NCI-H345 (cell line): ENCODE measurements around the gene CAPNS2.

Experiments used
- DNase-seq: peaks from one replicate; lab custom pipeline; 2025; lab: John Stamatoyannopoulos, UW

CAPNS2 gene

DNA sequence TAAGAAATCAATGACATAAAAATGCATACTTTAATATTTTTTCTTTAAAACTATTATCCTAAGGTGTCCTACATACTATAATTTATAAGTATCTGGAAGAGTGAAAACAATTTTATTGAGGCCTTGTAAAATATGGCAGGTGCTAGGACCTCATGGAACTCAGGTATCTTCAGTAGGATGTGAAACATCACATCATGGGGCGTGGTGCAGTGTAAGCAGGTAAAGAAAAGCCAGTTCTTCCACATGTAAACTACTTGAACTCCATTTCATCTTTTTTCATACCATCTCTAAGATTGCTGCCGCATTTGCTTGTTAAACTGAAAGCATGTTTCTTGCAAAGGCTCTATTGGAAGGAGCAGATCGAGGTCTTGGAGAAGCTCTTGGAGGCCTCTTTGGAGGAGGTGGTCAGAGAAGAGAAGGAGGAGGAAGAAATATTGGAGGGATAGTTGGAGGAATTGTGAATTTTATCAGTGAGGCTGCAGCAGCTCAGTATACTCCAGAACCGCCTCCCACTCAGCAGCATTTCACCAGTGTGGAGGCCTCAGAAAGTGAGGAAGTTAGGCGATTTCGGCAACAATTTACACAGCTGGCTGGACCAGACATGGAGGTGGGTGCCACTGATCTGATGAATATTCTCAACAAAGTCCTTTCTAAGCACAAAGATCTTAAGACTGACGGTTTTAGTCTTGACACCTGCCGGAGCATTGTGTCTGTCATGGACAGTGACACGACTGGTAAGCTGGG is at the start of gene CAPNS2:
CAPNS2 (plus strand) TSS at position 253 of the 744 bp plus-strand sequence; CDS start at position 326, 73 bp downstream.
- no peak for DNase-seq

DNA sequence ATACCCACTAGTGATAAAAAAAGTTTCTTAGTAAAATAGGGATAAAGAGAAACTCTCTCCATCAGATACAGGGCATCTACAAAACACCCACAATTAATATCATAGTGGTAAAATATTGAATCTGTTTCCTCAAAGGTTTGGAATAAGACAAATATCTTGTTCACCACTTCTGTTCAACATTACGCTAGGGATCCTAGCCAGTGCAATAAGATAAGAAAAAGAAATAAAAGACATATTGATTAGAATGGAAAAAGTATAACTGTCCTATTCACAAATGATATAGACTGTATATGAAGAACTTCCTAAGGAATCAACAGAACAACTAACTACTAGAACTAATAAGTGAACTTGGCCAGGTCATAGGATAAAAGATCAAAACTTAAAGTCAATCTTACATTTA is 44.7 kb upstream of the CAPNS2 start:
- DNase-seq = no peak

- no peak for DNase-seq
Measured at GRCh38 chr16:55526441-55526840, 40.0 kb upstream of the CAPNS2 start.

DNA sequence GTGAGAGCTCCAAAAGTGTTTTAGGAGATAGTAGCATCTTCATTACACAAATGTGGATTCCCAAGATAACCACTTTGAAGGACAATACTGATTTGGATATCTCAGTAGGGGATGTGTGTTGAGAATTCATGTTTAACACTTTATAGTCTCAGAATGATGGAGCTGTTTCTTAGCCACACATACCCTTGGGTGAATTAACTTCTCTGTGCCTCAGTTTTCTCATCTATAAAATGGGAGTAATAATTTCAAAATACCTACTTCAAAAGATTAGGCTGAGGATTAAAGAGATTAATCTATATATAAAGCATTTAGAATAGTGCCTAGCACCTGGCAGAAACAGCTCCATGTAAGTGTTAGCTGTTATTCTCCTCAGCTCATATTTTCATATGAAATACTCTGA is 38.6 kb upstream of the CAPNS2 start:
- no peak for DNase-seq

- no peak for DNase-seq
Measured at GRCh38 chr16:55529018-55529417, 37.5 kb upstream of the CAPNS2 start.

GRCh38 chr16:55530316-55530856 is 36.1 kb upstream of the CAPNS2 start:
- DNase-seq = no peak

- DNase-seq = no peak
Measured at GRCh38 chr16:55532227-55532626, 34.3 kb upstream of the CAPNS2 start.

DNA sequence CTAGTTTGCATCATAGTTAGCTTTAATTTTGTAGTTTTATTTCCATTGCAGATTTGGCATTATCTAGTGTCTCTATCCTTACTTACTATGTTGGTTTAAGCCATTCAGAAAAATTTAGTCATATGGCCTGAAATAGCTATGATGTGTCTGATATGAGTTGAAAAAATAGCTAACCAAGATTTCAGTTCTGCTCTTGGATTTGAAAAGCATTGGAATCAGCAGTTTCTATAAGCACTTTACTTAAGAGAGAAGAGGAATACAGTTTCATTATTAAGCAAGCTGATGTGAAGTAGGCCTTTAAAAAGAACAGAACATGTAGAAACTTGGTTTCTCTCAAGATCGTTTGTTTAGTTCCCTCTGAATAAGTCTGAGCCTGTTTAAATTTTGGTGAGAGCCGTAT is 31.7 kb upstream of the CAPNS2 start:
- no peak for DNase-seq

DNA sequence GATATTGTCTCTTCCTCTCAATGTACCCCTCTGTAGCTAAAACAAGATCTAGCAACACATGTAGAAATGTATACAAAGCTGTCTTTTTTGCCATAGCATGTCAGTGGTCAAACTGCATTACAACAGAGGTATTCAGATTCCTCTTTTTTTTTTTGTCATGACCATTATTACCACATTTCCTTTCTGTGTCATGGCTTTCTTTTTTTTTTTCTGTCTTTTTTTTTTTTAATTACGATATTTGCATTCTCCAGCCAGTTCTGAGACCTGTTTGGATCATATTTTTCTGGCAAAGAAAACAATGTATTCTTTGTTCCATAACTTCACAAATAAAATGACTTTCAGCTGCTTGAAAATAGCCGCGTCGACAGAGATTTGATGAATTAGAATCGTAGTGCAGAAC is 27.4 kb upstream of the CAPNS2 start:
- DNase-seq = no peak

DNA sequence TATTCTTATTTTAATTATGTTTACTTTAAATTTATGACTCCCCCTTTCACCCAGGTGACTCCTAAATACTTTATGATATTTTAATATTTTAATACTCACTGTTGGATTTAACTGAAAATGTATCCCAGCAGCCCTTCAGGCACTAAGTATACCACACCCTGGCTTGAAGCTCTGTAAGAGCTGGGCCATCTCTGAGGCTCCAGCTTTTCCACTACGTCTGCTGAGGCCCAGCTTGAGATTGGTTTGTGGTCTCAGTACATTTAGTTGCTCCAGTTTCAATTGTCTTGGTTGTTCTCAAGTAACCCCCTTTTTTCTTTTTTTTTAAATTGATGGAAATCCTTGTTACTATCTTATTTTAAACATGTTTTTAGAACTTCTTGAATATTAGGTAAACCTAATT is 27.0 kb upstream of the CAPNS2 start:
- DNase-seq = no peak

GRCh38 chr16:55540221-55540620 is 26.3 kb upstream of the CAPNS2 start:
- DNase-seq = no peak

GRCh38 chr16:55542459-55543082 is 23.9 kb upstream of the CAPNS2 start:
- DNase-seq = no peak

DNA sequence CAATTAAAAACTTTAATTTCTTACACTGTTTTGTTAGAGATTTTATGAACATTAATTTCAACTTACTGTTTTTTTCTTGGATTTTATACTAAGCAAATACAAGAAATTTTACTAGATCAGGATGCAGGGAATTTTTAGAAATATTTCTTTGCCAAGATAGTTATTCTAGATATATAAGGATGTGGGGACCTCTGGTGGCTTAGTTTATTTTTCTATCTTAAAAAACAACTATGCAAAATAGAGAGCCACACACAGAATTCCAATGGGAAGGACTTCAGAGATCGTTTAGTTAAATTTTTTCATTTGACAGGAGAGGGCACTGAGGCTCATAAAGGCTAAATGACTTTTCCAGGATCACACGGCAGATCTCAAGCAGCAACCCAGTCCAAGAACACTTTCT is 23.0 kb upstream of the CAPNS2 start:
- no peak for DNase-seq

- no peak for DNase-seq
Measured at GRCh38 chr16:55552621-55553020, 13.9 kb upstream of the CAPNS2 start.

DNA sequence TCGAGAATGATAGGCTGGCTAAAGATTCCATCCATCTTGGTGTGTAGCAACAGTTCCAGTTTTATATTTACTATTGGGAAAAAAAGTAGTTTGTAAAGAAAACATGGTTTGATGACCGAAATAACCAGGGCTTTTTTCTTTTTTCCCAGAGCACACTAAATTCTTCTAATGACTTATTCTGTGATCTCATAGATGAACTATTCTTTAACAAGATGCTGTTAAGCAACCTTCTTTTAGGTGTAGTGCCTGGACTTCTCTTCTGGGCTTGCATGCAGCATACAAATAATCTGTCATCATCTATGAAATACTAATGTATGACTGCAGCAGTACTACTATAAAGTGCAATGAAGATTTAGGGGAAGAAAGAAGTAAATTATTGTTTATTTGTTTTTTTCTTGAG is 11.0 kb upstream of the CAPNS2 start:
- no peak for DNase-seq

DNA sequence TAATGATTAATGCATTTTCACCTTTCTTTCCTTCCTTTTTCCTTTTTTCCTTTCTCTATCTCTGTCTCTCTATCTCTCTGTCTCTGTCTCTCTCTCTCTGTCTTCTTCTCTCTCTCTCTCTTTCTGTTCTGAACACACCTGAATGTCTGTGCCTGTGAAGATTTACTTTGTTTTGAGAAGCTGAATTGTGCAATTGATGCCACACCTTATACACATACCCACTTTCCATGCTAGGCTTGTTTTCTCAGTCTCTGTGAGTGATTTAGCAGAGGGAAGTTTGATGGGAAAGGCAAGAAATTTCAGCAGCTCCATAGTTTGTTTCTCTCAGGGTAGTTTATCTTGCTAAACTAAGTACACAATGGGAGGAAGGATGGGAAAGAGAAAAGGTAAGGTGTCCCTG is 9.3 kb upstream of the CAPNS2 start:
- DNase-seq = no peak

GRCh38 chr16:55559233-55559632 is 7.3 kb upstream of the CAPNS2 start:
- DNase-seq = no peak

DNA sequence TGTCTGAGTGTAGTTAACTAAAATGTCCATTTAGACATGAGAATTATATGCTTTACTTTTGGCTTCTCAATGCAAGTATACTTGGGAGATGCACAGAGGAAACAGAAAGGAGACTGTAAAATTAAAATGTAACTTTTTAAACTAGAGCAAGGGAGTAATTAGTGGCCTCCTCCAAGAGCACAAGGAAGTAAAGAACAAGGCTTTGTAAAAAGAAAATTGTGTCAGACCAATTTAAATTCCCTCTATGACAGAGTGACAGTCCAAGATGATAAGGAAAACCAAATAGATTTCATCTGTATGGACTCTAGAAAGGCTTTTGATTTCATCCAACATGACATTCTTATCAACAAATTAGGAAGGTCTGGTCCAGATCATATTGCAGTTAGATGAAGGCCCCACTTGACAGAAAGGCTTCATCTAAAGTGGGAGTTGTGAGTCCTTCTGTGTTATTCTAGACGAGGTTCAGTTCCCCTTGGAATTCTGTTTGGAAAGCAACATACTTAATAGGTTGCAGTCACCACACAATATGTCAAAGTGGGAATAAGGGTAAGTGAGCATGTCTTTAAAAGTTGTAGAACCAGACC is 6.5 kb upstream of the CAPNS2 start:
- no peak for DNase-seq

GRCh38 chr16:55561319-55561848 is 5.1 kb upstream of the CAPNS2 start:
- no peak for DNase-seq

DNA sequence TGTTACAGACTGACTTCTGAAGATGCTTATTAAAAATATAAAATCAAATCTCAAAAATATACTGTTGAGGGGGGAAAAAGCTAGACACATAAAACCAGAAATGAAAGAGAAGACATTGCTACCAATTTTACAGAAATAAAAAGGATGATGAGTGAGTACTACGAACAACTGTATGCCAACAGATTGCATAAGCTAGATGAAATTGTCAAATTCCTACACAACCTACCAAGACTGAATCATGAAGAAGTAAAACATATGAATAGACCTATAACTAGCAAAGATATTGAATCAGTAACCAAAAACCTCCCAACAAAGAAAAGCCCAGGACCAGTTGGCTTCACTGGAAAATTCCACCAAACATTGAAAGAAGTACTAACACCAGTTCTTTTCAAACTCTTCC is 3.5 kb upstream of the CAPNS2 start:
- DNase-seq = no peak

GRCh38 chr16:55563797-55564196 is 2.7 kb upstream of the CAPNS2 start:
- no peak for DNase-seq

DNA sequence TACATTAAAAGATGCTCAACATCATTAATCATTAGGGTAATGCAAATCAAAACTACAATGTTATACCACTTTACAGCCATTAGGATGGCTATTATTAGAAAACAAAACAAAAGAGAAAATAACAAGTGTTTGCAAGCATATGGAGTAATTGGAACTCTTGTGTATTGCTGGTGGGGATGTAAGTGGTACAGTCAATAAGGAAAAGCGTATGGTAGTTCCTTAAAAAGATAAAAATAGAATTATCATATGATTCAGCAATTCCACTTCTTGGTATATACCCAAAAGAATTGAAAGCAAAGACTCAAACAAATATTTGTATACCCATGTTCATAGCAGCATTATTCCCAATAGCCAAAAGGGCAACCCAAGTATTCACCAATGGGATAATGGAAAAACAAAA is 1.4 kb upstream of the CAPNS2 start:
- no peak for DNase-seq

- DNase-seq = no peak
Measured at GRCh38 chr16:55567382-55567781, 898 bp downstream of the CAPNS2 start.
